ENCODE results near the gene XPO4. TPM values are rescaled to one million over a fixed set of nuclear protein-coding genes. Genes with fewer than 3 reads are reported as not detected.
A peak's percentile ranks its signal among the peaks of the same experiment; 100 is the strongest.
"Not testable (repeated sequence)": the region's sequence is repeated elsewhere in the genome, so short reads cannot be mapped to it uniquely, and the experiment has no call there.

The XPO4 gene
- polyA plus RNA-seq (2013, experiment 1 of 2), result 19.6 TPM
- polyA plus RNA-seq (2013, experiment 2 of 2), result 18.9 TPM

DNA sequence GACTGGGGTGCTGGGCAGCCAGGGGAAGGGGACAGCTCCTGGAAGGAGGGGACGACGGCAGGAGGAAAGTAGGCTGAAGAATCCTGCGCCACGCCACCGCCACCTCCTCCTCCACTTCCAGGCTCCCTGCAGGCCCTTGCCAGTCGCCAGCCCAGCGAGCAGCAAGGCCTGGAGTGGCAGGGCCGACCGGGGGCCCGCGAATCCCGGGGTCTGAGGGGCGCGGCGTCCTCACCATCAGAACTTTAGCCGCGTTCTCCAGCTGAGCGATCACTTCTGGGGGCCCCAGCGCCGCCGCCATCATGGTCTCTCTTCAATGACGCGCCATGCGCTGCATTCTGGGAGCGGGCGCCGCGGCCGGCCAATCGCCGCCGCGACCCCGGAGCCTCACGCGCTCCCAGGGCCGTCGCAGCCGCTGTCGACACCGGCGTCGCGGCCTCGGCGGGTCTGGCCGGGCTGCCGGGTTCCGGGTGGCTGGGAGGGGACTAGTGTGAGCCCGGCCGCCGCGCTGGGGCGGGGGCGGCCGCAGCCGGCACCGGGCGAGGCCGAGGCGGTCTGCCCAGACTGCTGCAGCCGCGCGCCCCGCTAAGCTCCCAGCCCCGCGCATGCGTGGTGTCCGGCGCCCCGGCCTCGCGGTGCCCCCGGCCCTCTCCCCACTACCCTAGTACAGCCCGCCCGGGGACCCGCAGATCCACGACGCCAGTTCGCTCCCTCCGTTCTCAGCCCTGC is at the start of gene XPO4:
XPO4 (minus strand) TSS at position 309 of the 726 bp plus-strand sequence; CDS start at position 301, 8 bp downstream.
- H3K27ac ChIP-seq (ENCODE audit: low read depth, low read length), result peak within 1 kb of the TSS; percentile 85
- H3K36me3 ChIP-seq (ENCODE audit: control insufficient read depth, insufficient read depth, low read length), result no peaks in the 10 kb centered on the region
- peak; percentile 89 for DNase-seq
- WGBS (ENCODE audit: extremely low coverage, insufficient coverage, low lambda C conversion rate), result no CpG with 5 or more reads among the region's 81 CpGs
- peak within 1 kb of the TSS; percentile 86 for H3K18ac ChIP-seq (ENCODE audit: low read length)
- H3K4me1 ChIP-seq (ENCODE audit: control insufficient read depth, low read depth, low read length), result no peaks in the 10 kb centered on the region
- H3K4me3 ChIP-seq (ENCODE audit: low read length), result peak within 1 kb of the TSS; percentile 91
- peak within 1 kb of the TSS; percentile 79 for H3K4me2 ChIP-seq (ENCODE audit: low read length)
- H4K5ac ChIP-seq (ENCODE audit: low read length), result no peak within 1 kb of the TSS
- H3K56ac ChIP-seq (ENCODE audit: low read length), result peak within 1 kb of the TSS; percentile 97
- H2BK5ac ChIP-seq (ENCODE audit: low read length), result peak within 1 kb of the TSS; percentile 66
- no peaks in the 10 kb centered on the region for H3K27me3 ChIP-seq (ENCODE audit: insufficient read depth, low read length, poor library complexity)
- no peak within 1 kb of the TSS for H2BK120ac ChIP-seq (ENCODE audit: low read depth, low read length)
- peak within 1 kb of the TSS; percentile 59 for H4K8ac ChIP-seq (ENCODE audit: low read depth, low read length)
- no peak within 1 kb of the TSS for H2AK5ac ChIP-seq (ENCODE audit: low read length)
- H2BK15ac ChIP-seq (replicated peaks; ENCODE audit: low read depth), result no peak within 1 kb of the TSS
- H3K23ac ChIP-seq (ENCODE audit: low read length), result peak within 1 kb of the TSS; percentile 59
- H3K79me1 ChIP-seq (ENCODE audit: low read length), result no peaks in the 10 kb centered on the region
- H3K9ac ChIP-seq (ENCODE audit: low read length), result peak within 1 kb of the TSS; percentile 77
- peak within 1 kb of the TSS; percentile 82 for H3K4ac ChIP-seq (ENCODE audit: low read depth, low read length)
- peaks cover 35% of the 10 kb centered on the region for H3K79me2 ChIP-seq (ENCODE audit: control insufficient read depth, insufficient read depth, low read length)

DNA sequence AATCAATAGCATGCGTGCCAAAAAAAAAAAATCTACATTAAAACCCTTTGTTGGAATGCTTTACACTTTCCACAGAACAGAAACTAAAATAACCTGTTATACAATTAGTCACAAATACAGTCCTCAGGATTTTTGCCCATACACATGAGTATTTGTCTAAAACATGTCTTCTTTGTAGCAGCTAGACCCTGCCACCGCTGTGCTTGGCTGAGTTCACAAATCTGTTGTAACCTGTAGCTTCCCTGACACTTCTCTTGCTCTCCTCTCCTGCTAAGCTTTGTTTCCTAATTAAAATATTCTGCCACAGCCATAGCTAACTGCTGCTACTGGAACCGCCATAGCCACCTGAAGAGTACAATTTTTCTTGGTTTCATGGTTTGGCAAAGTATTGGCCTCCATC is 45.5 kb upstream of the XPO4 start:
- H4K8ac ChIP-seq (ENCODE audit: low read depth, low read length); H3K79me1 ChIP-seq (ENCODE audit: low read length); H3K23ac ChIP-seq (ENCODE audit: low read length); H3K36me3 ChIP-seq (ENCODE audit: control insufficient read depth, insufficient read depth, low read length); H3K18ac ChIP-seq (ENCODE audit: low read length); H3K79me2 ChIP-seq (ENCODE audit: control insufficient read depth, insufficient read depth, low read length); H3K4me1 ChIP-seq (ENCODE audit: control insufficient read depth, low read depth, low read length); H2BK5ac ChIP-seq (ENCODE audit: low read length); H3K4me2 ChIP-seq (ENCODE audit: low read length); DNase-seq; H2BK120ac ChIP-seq (ENCODE audit: low read depth, low read length); H3K4ac ChIP-seq (ENCODE audit: low read depth, low read length); H2BK15ac ChIP-seq (replicated peaks; ENCODE audit: low read depth); H3K27ac ChIP-seq (ENCODE audit: low read depth, low read length); H3K9ac ChIP-seq (ENCODE audit: low read length); H3K4me3 ChIP-seq (ENCODE audit: low read length); H4K5ac ChIP-seq (ENCODE audit: low read length); H2AK5ac ChIP-seq (ENCODE audit: low read length); H3K56ac ChIP-seq (ENCODE audit: low read length); H3K27me3 ChIP-seq (ENCODE audit: insufficient read depth, low read length, poor library complexity): not testable (repeated sequence)
- WGBS (ENCODE audit: extremely low coverage, insufficient coverage, low lambda C conversion rate), result no CpG with 5 or more reads among the region's 3 CpGs

DNA sequence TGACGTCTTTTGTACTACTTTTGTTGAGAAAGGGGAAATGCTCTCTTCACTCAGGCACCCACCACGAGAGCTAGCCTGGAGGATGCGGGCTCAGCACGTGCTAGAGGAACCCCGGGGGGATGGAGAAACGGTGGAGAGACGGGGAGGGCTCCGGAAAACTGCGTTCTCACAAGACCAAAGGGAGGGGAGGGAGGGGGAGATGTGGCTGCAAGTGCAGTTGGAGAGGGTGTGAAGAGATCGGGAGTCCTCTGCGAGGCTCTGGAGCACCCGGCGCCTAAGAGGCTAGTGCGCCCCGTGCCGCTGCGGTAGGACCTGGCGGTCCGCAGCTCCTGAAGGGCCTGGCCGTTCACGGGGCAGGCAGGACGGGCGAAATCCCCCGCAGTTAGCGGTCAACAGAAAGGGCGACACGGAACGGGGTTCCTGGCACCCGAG is 43.4 kb upstream of the XPO4 start:
- Histone ChIP-seq H4K8ac (ENCODE audit: low read depth, low read length) (no peak overlapping the region), H3K56ac (ENCODE audit: low read length) (peak overlapping the region; percentile 77), H3K27ac (ENCODE audit: low read depth, low read length) (no peak overlapping the region), H2BK15ac (replicated peaks; ENCODE audit: low read depth) (no peak overlapping the region), H2BK5ac (ENCODE audit: low read length) (no peak overlapping the region), H3K79me1 (ENCODE audit: low read length) (no peaks in the 10 kb centered on the region), H2AK5ac (ENCODE audit: low read length) (no peak overlapping the region), H3K4me1 (ENCODE audit: control insufficient read depth, low read depth, low read length) (no peaks in the 10 kb centered on the region), H4K5ac (ENCODE audit: low read length) (no peak overlapping the region), H3K79me2 (ENCODE audit: control insufficient read depth, insufficient read depth, low read length) (no peaks in the 10 kb centered on the region), H3K18ac (ENCODE audit: low read length) (no peak overlapping the region), H3K23ac (ENCODE audit: low read length) (no peak overlapping the region), H3K9ac (ENCODE audit: low read length) (peak overlapping the region; percentile 37), H2BK120ac (ENCODE audit: low read depth, low read length) (no peak overlapping the region), H3K4me3 (ENCODE audit: low read length) (no peak overlapping the region), H3K4me2 (ENCODE audit: low read length) (peak overlapping the region; percentile 35), H3K27me3 (ENCODE audit: insufficient read depth, low read length, poor library complexity) (no peaks in the 10 kb centered on the region), H3K4ac (ENCODE audit: low read depth, low read length) (no peak overlapping the region), H3K36me3 (ENCODE audit: control insufficient read depth, insufficient read depth, low read length) (no peaks in the 10 kb centered on the region)
- WGBS (ENCODE audit: extremely low coverage, insufficient coverage, low lambda C conversion rate), result no CpG with 5 or more reads among the region's 29 CpGs
- no peak for DNase-seq

DNA sequence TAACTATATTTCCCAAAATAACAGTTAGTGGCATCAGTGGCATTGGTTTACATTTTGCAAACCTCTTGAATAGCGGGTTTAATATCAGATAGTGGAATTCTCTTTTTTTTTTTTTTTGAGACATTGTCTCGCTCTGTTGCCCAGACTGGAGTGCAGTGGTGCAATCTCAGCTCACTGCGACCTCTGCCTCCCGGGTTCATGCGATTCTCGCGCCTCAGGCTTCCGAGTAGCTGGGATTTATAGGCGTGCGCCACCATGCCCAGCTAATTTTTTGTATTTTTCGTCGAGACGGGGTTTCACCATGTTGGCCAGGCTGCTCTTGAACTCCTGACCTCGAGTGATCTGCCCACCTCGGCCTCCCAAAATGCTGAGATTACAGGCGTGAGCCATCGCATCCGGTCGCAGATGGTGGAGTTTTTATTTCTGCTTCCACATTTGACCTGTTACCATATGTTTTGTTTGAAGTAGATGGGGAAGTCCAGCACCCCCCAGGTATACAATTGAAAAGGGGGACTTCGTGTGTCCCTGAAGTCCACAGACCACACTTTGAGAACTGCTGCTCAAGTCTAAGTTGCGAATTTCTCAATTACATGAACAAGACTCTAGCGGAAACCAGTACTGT is 40.5 kb upstream of the XPO4 start:
- H4K8ac ChIP-seq (ENCODE audit: low read depth, low read length), result no peak overlapping the region
- DNase-seq, result no peak
- no peak overlapping the region for H3K4me3 ChIP-seq (ENCODE audit: low read length)
- no peak overlapping the region for H3K27ac ChIP-seq (ENCODE audit: low read depth, low read length)
- no peak overlapping the region for H3K4ac ChIP-seq (ENCODE audit: low read depth, low read length)
- H3K36me3 ChIP-seq (ENCODE audit: control insufficient read depth, insufficient read depth, low read length), result no peaks in the 10 kb centered on the region
- H4K5ac ChIP-seq (ENCODE audit: low read length), result no peak overlapping the region
- no peaks in the 10 kb centered on the region for H3K79me2 ChIP-seq (ENCODE audit: control insufficient read depth, insufficient read depth, low read length)
- no peak overlapping the region for H2BK5ac ChIP-seq (ENCODE audit: low read length)
- no peak overlapping the region for H2BK15ac ChIP-seq (replicated peaks; ENCODE audit: low read depth)
- H3K4me2 ChIP-seq (ENCODE audit: low read length), result no peak overlapping the region
- no peak overlapping the region for H2AK5ac ChIP-seq (ENCODE audit: low read length)
- H3K23ac ChIP-seq (ENCODE audit: low read length), result no peak overlapping the region
- no CpG with 5 or more reads among the region's 22 CpGs for WGBS (ENCODE audit: extremely low coverage, insufficient coverage, low lambda C conversion rate)
- H3K56ac ChIP-seq (ENCODE audit: low read length), result no peak overlapping the region
- H3K18ac ChIP-seq (ENCODE audit: low read length), result no peak overlapping the region
- no peaks in the 10 kb centered on the region for H3K4me1 ChIP-seq (ENCODE audit: control insufficient read depth, low read depth, low read length)
- no peaks in the 10 kb centered on the region for H3K79me1 ChIP-seq (ENCODE audit: low read length)
- no peaks in the 10 kb centered on the region for H3K27me3 ChIP-seq (ENCODE audit: insufficient read depth, low read length, poor library complexity)
- no peak overlapping the region for H2BK120ac ChIP-seq (ENCODE audit: low read depth, low read length)
- H3K9ac ChIP-seq (ENCODE audit: low read length), result no peak overlapping the region

DNA sequence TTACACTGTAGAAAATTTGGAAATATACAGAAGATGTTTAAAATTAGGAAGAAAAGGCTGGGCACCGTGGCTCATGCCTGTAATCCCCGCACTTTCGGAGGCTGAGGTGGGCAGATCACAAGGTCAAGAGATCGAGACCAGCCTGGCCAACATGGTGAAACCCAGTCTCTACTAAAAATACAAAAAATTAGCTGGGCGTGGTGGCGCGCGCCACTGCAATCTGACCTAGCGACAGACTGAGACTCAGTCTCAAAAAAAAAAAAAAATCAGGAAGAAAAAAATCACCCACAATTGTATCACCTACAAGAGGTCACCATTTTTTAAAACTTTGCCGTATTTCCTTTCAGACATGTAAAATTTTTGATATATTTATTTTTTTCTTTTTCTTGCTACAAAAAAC is 38.0 kb upstream of the XPO4 start:
- no CpG with 5 or more reads among the region's 10 CpGs for WGBS (ENCODE audit: extremely low coverage, insufficient coverage, low lambda C conversion rate)
- not testable (repeated sequence) for H3K4ac ChIP-seq (ENCODE audit: low read depth, low read length); H2AK5ac ChIP-seq (ENCODE audit: low read length); H3K4me1 ChIP-seq (ENCODE audit: control insufficient read depth, low read depth, low read length); H3K23ac ChIP-seq (ENCODE audit: low read length); H3K27me3 ChIP-seq (ENCODE audit: insufficient read depth, low read length, poor library complexity); H3K4me2 ChIP-seq (ENCODE audit: low read length); H4K5ac ChIP-seq (ENCODE audit: low read length); H2BK5ac ChIP-seq (ENCODE audit: low read length); H3K27ac ChIP-seq (ENCODE audit: low read depth, low read length); H3K4me3 ChIP-seq (ENCODE audit: low read length); H3K9ac ChIP-seq (ENCODE audit: low read length); H3K18ac ChIP-seq (ENCODE audit: low read length); H3K79me2 ChIP-seq (ENCODE audit: control insufficient read depth, insufficient read depth, low read length); H2BK120ac ChIP-seq (ENCODE audit: low read depth, low read length); DNase-seq; H2BK15ac ChIP-seq (replicated peaks; ENCODE audit: low read depth); H3K79me1 ChIP-seq (ENCODE audit: low read length); H4K8ac ChIP-seq (ENCODE audit: low read depth, low read length); H3K56ac ChIP-seq (ENCODE audit: low read length); H3K36me3 ChIP-seq (ENCODE audit: control insufficient read depth, insufficient read depth, low read length)
